NCI-H2171 treated with DMSO at 0.1 percent for 48 hours (cell line): ENCODE data around the gene DSTYK.
A peak's percentile ranks its signal among the peaks of the same experiment; 100 is the strongest.

ENCODE experiments used
- DNase-seq: peaks from one replicate; lab custom pipeline; 2025; lab: John Stamatoyannopoulos, UW

DSTYK gene

DNA sequence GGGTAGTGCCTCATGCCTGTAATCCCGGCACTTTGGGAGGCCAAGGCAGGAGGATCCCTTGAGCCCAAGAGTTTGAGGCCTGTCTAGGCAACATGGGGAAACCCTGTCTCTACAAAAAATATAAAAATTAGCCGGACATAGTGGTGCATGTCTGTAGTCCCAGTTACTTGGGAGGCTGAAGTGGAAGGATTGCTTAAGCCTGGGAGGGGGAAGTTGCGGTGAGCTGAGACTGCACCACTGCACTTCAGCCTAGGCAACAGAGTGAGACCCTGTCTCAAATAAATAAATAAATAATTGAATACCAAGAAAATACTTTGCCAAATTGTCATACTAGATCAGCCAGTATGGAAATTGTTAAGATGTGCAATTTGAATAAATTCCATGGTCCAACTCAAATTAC lies 83.9 kb downstream of the DSTYK start:
- DNase-seq = no peak

DNA sequence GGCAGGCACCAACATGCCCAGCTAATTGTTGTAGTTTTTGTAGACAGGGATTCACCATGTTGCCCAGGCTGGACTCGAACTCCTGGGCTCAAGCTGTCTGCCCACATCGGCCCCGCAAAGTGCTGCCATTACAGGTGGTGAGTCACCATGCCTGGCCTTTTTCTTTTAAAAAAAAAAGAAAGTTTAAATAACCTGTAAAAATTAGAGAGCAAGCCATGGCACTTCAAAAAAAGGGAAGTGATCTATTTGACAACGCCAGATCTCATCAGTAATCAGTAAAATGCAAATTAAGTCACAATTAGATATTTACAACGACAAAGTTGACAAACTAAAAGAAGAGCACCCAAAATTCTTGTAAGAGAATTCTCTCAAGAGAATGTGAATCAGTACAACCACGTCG lies 86.8 kb downstream of the DSTYK start:
- no peak for DNase-seq

DNA sequence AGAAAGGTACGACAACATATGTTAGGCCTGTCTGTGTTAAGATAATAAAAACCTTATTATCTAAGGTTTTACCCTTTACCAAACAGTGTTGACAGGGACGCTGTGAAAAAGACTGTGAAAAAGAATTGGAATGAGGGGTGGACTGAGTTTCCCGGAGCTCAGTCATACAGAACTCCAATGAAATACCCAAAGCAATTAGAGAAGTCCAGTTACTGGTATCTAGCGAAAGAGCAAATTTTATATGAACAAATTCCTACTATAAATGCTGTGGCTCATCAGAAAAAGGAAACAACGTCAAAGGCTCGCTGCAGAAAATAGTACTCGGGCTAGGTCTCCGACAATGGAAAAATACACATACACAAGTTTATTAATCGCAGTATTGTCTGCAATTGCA lies 89.0 kb downstream of the DSTYK start:
- DNase-seq = no peak

DNA sequence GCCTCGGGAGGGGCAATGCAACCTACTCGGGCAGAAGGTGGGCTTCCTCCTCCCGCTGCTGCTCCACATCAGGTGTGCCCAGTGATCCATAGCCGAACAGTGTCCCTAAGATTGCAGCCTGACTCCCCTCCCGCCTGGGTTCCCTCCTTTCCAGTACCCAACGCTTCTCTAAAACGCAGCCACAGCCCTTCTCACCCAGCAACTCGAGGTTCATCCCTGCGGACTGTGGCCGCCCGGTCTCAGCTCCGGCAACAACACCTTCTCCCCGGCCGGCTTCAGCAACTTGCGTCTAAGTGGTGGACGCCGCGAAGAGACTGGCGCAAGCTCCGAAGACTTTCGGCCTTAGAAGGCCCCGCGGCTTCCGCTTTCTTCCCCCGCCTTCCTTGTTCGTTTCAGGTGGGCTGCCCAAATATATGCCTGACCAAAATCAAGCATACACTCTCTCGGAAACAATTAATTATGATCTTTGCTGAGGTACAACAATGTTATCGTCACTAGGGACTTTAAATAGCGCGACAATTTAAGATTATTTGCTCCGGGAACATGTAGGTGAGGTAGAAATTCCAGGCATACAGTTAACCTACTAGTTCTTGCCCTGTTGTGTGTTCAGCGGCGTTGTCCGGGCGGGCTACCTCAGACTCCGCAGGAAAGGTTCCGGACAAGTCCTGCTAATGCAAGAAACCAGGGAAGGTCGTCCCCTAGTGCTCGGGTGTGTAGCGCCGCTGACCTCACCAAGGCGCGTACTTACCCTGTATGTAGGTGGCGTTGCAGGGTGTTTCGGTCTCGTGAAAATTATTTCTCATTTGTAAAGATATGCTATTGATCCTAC lies 89.6 kb downstream of the DSTYK start, which contains the start of gene RBBP5:
RBBP5 (minus strand) TSS at position 319 of the 829 bp plus-strand sequence; CDS start at position 214, 105 bp downstream.
- DNase-seq = peak; percentile 97

DNA sequence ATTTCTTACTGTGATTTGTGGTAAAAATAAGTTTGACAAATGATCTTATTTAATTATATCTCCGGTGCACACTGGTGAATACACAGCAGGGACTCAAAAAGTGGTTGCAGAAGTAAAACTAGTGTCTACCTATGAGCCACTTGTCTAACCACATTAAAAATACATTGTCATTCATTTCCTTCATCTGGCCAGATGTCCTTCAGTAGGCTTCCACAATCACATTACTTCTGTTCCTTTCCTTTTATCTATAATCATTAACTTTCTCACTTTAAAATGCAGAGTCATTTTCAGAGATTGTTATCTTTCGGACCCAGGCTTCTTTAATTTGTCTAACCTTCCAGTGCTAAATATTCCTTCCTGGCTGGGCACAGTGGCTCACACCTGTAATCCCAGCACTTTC lies 92.8 kb downstream of the DSTYK start:
- DNase-seq = no peak

DNA sequence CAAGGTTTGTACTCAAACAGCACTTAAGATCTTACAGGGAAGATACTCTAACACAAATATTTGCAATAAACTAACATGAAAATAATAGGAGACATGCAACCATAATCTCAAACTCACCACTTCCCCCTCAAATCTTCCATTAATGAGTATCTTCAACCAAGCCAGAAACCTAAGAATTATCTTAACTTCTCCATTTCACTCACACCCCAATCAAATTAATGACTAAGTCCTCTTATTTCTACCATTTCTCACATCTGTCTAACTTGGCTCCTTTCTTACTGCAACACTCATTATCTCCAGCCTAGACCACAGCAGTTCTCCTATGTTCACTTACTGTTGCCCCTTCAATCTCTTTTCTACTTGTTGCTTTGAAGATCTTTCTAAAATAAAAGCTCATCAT lies 100.1 kb downstream of the DSTYK start:
- DNase-seq = no peak

DNA sequence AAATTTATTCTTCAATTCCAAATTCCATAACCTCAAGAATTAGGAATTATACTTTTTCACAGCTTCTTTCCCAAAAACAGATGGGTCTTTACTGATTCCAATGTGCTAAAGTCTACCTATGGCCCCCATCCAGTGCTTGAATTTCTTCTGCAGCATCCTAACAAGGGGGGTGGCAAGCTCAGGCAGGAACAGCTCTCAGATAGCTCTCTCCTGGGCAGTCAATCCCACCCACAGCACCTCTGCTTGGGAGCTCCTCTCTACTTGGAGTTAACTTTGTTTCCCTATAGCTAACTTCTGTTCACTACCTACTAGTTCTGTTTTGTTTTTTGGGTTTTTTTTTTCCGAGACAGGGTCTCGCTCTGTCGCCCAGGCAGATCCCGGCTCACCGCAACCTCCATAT lies 101.8 kb downstream of the DSTYK start:
- no peak for DNase-seq

DNA sequence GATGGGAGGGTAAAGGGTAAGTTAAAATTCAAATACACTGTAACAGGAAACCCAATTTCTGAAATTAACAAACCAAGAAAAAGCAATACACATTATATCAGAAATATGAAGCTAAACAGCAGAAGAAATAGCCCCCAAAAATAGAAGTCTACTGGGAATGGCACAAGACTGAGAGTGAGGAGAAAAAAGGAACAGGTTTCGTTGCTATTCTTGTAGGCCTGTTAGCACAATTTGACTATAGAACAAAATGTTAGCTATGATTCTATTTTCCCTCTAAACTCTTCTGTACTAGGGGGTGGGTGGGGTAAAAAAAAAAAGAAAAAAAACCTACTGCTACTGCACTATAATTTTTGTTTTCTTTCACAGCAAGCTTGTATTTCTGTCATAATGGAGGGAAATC lies 102.2 kb downstream of the DSTYK start:
- DNase-seq = no peak

DNA sequence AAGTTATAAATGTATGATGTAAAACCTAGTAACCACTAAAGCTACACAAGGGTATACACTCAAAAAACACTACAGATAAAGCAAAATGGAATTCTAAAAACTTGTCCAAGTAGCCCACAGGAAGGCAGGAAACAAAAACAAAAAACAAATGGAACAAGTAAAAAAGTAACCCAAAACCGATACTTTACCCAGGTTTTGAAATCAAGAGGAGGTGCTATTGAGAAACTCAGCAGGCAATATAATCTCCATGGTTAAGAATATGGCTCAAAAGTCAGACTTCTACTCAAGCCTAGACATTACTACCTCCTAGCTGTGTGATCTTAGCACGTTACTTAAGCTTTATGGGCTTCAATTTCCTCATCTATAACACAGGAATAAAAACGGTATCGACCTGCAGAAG lies 103.0 kb downstream of the DSTYK start:
- no peak for DNase-seq

DNA sequence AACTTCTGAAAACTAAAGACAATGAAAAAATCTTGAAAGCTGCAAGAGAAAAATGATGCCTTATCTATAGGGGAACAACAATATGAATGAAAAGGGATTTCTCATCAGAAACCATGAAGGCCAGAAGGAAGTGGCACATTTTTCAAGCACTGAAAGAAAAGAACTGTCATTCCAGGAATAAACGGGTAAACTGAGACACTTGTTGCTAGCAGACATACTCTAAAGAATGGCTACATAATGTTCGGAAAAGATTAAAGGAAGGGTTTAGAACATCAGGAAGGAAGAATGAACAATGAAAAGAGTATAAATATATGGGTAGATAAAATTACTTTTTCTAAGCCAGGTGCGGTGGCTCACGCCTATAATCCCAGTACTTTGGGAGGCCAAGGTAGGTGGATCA lies 104.2 kb downstream of the DSTYK start:
- DNase-seq = no peak

DNA sequence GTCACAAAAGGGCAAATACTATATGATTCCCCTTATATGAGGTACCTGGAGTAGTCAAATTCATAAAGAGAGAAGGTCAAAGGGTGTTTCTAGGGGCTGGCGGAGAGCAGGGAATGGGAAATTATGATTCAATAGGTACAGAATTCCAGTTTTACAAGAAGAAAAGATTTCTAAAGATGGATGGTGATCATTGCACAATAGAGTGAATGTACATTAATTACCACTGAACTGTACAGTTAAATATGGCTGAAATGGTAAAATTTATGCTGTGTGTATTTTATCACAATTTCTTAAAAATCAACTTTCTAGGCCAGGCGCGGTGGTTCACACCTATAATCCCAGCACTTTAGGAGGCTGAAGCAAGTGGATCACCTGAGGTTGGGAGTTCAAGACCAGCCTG lies 109.1 kb downstream of the DSTYK start:
- DNase-seq = no peak

DNA sequence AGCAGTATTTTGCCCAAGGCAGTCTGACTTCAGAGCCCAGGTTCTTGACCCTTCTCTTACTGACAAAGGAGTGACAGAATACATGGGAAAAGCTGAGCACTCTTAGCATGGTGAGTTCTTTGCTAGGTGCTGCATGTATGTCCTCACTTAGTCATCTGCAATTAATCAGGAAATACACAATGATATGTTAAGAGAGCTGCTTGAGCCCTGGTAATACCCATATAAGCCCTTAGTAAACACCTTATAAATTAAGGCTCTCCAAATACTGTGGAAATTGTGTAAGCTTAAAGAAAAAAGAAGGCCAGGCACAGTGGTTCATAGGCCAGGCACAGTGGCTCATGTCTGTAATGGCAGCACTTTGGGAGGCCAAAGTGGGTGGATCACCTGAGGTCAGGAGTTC lies 113.3 kb downstream of the DSTYK start:
- no peak for DNase-seq

DNA sequence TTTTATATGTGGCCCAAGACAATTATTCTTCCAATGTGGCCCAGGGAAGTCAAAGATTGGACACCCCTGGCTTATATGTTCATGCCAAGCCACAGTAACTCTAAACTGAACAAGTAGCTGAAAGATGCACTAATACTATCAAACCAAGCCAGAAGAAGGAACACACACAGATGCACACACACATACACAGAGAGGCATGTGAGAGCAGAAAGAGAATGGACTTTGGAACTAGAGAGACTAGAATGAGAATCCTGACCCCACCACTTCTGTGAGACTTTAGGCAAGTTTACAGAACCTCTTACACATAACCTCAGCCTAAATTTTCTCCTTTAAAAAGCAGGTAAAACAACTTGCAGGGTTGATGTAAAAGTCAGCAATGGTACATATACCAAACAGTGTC lies 116.1 kb downstream of the DSTYK start:
- DNase-seq = no peak
